Adrenal gland (tissue), 5 donors: ENCODE data around the gene MRPL10.

Experiments used
- POLR2A ChIP-seq, 2 donors: fragments of 450-650 bp; IDR thresholded peaks; one replicate each; pipeline ENCODE4 v1.6.1; 2017; ENCODE audit warnings: antibody characterized with exemption in 2 of 2, mild to moderate bottlenecking in 2 of 2, moderate library complexity in 1 of 2
- TF ChIP-seq, protein P1 (sequence below), 6 experiments: fragments of 450-650 bp in 4 of 6; fragments of 200-600 bp in 2 of 6; sonication (generic) in 1 of 6; IDR thresholded peaks; 1 replicate in 5 of 6; 2 replicates in 1 of 6; pipeline versions ENCODE4 v1.5.1 to v1.8.0; 2016 to 2021; ENCODE audit warnings: antibody characterized with exemption in 6 of 6, mild to moderate bottlenecking in 2 of 6, moderate library complexity in 1 of 6
- donor health status: DM: no; HTN: no; CAD: no.

DNA sequence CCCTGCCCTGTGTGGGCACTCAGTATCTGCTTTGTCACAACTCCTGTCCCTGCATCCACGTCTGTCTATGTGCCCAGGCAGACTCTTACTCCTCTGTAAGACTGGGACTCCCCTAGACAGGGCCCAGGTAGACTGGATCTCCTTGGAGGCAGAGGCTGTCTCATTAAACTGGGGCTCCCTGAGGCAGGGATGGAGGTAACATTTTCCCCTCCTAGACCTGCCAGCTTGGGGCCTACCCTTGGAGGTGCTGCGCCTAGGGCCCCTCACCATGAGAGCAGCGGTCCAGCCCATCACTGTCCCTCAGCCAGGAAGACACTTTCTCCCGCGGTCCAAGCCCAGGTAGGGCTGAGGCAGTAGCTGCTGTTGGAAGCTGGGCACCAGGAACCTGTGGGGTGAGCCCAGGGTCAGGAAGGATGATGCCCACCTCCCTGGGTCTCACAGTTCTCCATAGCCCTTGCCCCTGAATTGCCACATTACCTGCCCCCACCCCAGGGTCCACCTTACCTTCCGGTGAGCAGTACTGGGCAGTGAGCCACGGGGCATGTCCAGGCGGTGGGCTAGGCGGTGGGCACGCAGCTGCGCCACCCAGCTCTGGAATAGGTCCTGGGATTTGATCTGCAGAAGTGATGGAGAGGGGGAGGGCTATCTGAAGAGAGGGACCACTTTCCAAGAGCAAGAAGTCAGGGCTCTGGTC is 13.2 kb downstream of the MRPL10 start:
- TF ChIP-seq, protein P1, sequence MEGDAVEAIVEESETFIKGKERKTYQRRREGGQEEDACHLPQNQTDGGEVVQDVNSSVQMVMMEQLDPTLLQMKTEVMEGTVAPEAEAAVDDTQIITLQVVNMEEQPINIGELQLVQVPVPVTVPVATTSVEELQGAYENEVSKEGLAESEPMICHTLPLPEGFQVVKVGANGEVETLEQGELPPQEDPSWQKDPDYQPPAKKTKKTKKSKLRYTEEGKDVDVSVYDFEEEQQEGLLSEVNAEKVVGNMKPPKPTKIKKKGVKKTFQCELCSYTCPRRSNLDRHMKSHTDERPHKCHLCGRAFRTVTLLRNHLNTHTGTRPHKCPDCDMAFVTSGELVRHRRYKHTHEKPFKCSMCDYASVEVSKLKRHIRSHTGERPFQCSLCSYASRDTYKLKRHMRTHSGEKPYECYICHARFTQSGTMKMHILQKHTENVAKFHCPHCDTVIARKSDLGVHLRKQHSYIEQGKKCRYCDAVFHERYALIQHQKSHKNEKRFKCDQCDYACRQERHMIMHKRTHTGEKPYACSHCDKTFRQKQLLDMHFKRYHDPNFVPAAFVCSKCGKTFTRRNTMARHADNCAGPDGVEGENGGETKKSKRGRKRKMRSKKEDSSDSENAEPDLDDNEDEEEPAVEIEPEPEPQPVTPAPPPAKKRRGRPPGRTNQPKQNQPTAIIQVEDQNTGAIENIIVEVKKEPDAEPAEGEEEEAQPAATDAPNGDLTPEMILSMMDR (IDR thresholded peaks at IDR 0.05): no peak
- no peak for TF ChIP-seq POLR2A (IDR thresholded peaks at IDR 0.05)
